ENCODE measurements around the gene GFI1. TPM values are rescaled to one million over a fixed set of nuclear protein-coding genes. Genes with fewer than 3 reads are reported as not detected.
A peak's percentile ranks its signal among the peaks of the same experiment; 100 is the strongest.

The GFI1 gene
- total RNA-seq, 3 donors from 2014 or later: 0.80 to 1.5 (median 0.98) TPM

DNA sequence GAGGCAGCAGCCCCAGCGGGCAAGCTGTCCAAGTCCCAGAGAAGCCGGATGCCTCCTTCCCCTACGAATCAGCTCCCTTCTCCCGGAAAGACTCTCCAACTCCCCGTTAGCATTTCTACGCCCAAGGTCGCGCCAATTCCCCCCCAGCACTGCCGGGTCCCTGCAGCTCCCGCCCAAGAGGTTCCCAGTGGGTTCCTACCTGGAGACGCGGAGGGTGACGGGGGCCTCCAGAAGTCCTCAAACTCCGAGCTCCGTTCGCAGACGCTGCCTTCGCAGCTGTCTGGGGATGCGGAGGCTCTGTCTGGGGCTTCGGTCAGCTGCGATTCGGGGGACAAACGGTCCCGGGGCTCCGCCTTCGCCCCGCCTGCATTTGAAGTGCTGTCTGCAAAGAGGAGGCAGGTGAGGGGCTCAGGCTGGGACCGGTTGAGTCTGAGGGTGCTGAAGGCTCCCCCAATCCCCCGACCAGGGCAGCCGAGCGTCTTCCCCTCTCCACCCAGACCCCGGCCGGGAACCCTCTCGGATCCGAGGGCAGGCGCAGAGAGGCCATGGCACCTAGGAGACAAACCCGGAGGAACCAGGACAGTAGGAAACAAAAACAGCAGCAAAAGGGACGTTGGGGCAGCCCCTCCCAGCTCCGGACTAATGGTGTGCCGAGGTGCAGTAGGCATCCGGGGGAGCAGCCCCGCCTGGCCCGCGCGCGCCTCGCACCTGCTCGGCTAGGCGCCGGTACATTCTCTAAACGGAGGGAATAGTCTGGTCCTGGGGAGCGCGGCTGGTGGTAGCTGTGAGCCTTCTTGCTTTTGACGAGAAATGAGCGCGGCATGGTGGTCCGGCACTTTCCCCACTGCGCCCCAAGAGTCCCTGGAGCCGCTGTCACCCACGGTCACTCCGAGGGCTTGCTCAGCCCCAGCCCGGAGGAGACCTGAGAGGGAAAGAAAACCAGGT, 3.8 kb downstream of the GFI1 start:
- DNase-seq (ENCODE audit: low spot score in 2 of 2): no peak
- H3K9me3 ChIP-seq: no peaks in the 10 kb centered on the region
- no peaks in the 10 kb centered on the region for H3K36me3 ChIP-seq
- TF ChIP-seq POLR2AphosphoS5 (IDR thresholded peaks at IDR 0.05): no peak
- no peak for TF ChIP-seq POLR2A (IDR thresholded peaks at IDR 0.05)
- TF ChIP-seq, protein P1, sequence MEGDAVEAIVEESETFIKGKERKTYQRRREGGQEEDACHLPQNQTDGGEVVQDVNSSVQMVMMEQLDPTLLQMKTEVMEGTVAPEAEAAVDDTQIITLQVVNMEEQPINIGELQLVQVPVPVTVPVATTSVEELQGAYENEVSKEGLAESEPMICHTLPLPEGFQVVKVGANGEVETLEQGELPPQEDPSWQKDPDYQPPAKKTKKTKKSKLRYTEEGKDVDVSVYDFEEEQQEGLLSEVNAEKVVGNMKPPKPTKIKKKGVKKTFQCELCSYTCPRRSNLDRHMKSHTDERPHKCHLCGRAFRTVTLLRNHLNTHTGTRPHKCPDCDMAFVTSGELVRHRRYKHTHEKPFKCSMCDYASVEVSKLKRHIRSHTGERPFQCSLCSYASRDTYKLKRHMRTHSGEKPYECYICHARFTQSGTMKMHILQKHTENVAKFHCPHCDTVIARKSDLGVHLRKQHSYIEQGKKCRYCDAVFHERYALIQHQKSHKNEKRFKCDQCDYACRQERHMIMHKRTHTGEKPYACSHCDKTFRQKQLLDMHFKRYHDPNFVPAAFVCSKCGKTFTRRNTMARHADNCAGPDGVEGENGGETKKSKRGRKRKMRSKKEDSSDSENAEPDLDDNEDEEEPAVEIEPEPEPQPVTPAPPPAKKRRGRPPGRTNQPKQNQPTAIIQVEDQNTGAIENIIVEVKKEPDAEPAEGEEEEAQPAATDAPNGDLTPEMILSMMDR (IDR thresholded peaks at IDR 0.05): no peak
- peak overlapping the region in 1 of 2 donors; percentile 7 for H3K27ac ChIP-seq
- intact Hi-C loops (cut with DNase I; ENCODE audit: low total_unique reads): no loop called here
- peak overlapping the region; percentile 45 to 69 (median 49) for H3K4me3 ChIP-seq
- peaks cover 11 to 82% of the 10 kb centered on the region in 2 donors for H3K27me3 ChIP-seq
- H3K4me1 ChIP-seq: peaks cover 16 to 36% of the 10 kb centered on the region in 2 donors

DNA sequence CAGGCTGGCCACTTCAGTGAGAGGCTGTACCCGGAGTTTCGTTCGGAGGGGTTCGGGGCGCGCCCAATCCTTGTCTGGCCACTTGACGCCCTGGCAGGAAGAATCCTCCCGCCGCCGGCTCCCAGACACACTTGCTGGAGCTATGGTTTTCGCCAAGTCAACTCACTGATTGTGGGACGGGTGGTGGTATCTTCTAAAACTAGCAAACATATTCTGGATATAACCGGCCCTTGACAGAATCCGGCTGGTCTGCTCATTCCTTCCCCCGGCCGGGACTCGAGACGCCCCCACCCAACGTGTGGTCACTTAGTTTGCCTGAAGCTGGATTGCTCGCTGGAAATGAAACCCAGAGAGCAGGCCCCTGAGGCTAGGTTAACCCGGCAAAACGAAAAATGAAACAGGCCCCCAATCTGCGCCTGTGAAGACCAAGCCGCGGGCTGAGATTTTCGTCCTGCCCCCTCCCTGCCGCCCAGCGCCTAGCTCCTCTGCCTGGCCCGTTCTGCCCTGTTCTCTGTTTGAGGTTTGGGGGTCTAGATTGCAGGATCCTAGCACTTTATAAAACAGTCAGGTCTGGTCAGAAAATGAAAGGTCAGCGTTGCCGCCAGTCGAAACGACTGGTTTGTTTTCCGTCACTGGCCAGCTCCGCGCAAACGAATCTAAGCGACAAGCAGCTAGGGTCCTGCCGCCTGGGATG, 4.6 kb downstream of the GFI1 start:
- H3K4me1 ChIP-seq: peaks cover 16 to 36% of the 10 kb centered on the region in 2 donors
- no peak overlapping the region for H3K27ac ChIP-seq
- intact Hi-C loops (cut with DNase I; ENCODE audit: low total_unique reads): no loop called here
- no peaks in the 10 kb centered on the region for H3K9me3 ChIP-seq
- DNase-seq (ENCODE audit: low spot score in 2 of 2): no peak
- peaks cover 11 to 77% of the 10 kb centered on the region in 2 donors for H3K27me3 ChIP-seq
- no peaks in the 10 kb centered on the region for H3K36me3 ChIP-seq
- H3K4me3 ChIP-seq: peak overlapping the region; percentile 45 to 69 (median 49)
- TF ChIP-seq POLR2A (IDR thresholded peaks at IDR 0.05): no peak
- TF ChIP-seq, protein P1 (IDR thresholded peaks at IDR 0.05): no peak
- no peak for TF ChIP-seq POLR2AphosphoS5 (IDR thresholded peaks at IDR 0.05)

DNA sequence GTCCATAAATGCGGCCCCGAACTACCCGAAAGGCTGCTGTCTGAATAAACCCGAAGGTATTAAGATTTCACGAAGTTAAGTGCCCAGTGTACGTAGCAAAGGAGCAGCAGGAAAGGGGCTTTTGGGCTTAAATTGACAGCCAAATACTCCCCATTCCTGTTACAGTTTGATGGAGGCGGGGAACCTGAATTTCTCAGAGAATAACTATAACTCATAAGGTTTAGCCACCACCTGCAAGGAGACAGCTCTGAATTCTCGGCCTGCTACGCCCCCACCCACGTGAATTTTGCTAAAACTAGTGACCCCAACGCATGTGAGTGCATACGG, 5.2 kb downstream of the GFI1 start:
- no peaks in the 10 kb centered on the region for H3K9me3 ChIP-seq
- H3K36me3 ChIP-seq: no peaks in the 10 kb centered on the region
- no peak overlapping the region for H3K27ac ChIP-seq
- peaks cover 8 to 71% of the 10 kb centered on the region in 2 donors for H3K27me3 ChIP-seq
- peak overlapping the region; percentile 45 to 69 (median 49) for H3K4me3 ChIP-seq
- intact Hi-C loops (cut with DNase I; ENCODE audit: low total_unique reads): no loop called here
- DNase-seq (ENCODE audit: low spot score in 2 of 2): no peak
- peaks cover 16 to 32% of the 10 kb centered on the region in 2 donors for H3K4me1 ChIP-seq
- TF ChIP-seq, protein P1 (IDR thresholded peaks at IDR 0.05): no peak
- TF ChIP-seq POLR2A (IDR thresholded peaks at IDR 0.05) (no peak), POLR2AphosphoS5 (IDR thresholded peaks at IDR 0.05) (no peak)

DNA sequence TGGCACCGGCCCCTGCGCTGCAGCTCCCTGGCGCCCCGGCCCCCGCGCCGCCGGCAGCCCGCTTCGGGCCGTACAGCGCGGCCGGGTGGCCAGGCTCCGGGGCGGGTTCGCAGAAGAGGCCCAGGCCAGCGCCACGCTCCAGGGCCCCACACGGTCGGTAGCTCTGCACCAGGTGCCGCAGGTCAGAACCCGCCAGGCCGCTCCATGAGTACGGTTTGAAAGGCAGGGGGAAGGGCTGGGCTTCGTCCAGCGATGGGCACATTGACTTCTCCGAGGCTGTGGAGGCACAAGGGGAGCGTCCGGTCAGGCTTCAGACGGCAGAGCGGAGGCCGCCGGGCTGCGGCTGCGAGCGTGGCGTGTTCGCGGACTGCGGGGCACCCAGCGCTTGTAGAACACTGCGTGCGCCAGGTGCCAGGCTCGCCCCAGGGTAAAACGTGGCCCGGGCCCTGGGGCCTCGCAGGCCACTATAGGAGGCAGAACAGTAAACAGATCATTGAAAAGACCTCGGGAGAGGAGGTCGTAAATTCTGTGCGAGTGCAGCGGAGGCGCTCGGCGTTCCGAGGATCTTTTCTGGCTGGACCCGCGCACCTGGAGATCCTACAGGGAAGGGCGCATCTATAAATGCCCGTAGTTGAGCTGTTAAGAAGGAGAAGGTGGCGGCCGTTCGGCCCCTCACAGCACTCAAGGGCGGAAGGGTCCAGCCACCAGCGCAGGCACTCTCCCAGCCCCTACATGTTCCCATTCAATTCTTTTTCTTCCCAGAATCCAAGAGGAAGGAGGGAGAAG, 5.7 kb downstream of the GFI1 start:
- Histone ChIP-seq H3K27me3 (peaks cover 8 to 65% of the 10 kb centered on the region in 2 donors), H3K27ac (no peak overlapping the region), H3K9me3 (no peaks in the 10 kb centered on the region), H3K4me1 (peaks cover 10 to 28% of the 10 kb centered on the region in 2 donors), H3K4me3 (peak overlapping the region in 1 of 3 donors; percentile 26), H3K36me3 (no peaks in the 10 kb centered on the region)
- TF ChIP-seq POLR2A (IDR thresholded peaks at IDR 0.05) (no peak), POLR2AphosphoS5 (IDR thresholded peaks at IDR 0.05) (no peak)
- TF ChIP-seq, protein P1 (IDR thresholded peaks at IDR 0.05): no peak
- no peak for DNase-seq (ENCODE audit: low spot score in 2 of 2)
- intact Hi-C loops (cut with DNase I; ENCODE audit: low total_unique reads): no loop called here

Data from breast epithelium (tissue), 4 donors.